GM21723 (cell line): ENCODE results near the gene TWIST2.

Experiments used
- ATAC-seq: cut with Tn5 transposase; IDR thresholded peaks from one replicate; pipeline ENCODE4 v1.9.1; 2021; ENCODE audit warnings: mild to moderate bottlenecking, moderate library complexity; ENCODE audit not compliant: unreplicated experiment

Gene TWIST2

DNA sequence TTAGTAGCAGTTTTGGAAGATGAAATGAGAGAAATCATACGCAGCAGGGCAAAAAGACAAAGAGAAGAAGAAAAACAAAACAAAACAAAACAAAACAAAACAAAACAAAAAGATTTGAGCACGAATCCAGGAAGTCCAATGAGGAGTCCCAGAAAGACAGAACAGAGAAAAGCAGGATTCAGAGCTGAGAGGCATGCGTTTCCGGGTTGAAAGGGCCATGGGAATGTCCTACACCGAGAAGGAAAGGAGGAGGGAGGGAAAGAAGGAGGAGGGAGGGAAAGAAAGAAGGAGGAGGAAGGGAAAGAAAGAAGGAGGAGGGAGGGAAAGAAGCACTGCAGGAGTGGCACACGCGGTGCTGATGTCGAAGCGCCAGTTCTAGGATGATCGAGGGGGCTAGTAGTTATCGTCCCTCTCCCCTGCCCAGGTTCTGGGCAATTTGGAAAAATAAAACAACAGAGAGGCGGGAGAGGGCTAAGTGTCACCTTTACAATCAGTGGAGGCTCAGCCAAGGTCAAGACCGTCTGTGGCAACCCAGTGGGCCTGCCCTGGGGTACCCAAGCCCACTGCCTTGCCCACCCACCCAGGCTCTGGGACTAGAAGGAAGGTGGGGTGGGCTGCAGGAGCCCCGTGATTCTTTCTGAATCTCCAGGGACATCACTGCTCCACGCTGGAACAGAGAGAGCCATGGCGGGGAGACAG, 68.4 kb downstream of the TWIST2 start:
- ATAC-seq, result no peak

DNA sequence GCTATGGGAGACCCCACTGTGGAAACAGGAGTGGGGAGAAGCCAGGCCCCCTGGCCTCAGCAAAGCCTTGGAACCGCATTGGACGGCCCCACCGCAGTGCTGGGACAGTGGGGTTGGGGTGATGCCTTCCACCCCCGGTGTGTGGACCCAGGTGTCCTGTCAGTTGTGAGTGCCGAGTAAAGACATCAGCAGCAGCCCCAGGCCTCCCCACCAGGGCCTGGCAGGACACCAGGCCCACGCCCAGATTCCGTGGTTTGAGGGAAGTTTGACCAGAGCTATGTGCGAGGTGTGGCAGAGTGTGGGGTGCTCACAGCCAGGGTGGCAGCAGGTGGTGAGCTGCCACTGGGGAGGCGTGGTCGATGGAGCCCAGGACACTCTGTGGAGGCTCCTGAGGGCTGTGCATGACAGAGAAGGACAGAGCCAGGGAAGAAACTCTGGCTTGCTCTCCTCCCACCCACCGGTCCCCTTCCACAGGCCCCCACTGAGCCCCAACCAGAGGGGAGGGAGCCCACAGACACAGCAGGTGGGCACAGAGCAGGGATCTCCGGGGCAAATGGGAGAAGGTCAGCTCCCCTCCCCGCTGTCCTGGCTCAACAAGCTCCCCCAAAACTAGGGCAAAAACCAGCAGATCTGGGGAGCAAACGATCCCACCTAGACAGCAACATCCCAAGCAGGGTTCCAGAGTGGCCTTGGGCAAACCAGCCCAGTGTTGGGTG, 69.1 kb downstream of the TWIST2 start:
- no peak for ATAC-seq

DNA sequence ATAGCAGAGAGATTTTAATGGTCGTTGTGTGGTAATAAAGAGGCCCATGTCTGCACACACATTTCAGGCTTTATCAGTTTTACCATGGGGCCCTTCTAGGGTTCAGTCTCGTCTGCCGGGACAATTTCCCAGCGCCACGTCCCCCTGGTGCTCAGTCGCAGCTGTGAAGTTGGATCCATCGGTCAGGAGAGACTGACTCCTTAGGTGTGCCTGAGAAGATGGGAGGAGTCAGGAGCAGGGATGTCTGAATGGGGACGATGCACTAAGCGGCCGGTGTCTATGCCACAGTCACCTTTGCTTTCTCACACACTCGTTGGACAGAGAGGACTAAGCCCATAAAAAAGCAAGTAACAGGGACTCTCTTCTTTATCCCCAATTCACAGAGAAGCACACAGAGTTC, 71.4 kb downstream of the TWIST2 start:
- ATAC-seq, result no peak

DNA sequence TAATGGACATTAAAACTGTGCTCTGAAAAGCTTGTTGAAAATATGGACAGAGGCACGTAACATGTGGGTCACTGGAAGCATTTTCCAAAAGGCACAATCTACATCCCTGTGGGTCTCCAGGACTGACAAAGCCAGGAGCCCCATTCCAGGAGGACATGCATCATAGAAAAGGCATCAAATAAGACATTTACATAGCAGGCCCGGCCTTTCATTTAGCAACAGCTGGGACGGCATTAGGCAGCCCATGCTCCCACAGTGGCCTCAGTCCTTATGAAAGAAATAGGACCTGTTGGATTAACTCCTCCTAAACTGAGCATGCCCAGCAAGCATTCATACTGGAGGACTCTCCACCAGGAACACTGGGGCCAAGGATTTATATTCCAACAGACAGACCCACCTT, 72.2 kb downstream of the TWIST2 start:
- no peak for ATAC-seq

DNA sequence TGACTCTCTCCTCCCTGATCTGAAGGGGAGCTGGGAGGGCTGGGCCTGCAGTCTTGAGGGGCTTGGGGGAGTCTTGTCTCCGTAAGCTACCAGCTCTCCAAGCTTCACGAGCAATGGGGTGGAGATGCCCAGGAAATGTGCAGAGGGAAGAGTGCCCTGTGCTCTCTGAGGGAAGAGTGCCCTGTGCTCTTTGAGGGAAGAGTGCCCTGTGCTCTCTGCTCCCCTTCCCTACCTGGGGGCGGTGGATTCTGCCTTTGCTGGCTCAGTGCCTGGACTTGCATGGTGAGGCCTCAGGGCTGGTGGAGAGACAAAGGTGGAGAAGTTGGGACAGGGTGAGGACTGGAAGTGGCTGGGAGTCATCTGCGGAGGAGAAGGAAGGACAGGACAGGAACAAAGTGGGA, 72.7 kb downstream of the TWIST2 start:
- no peak for ATAC-seq

DNA sequence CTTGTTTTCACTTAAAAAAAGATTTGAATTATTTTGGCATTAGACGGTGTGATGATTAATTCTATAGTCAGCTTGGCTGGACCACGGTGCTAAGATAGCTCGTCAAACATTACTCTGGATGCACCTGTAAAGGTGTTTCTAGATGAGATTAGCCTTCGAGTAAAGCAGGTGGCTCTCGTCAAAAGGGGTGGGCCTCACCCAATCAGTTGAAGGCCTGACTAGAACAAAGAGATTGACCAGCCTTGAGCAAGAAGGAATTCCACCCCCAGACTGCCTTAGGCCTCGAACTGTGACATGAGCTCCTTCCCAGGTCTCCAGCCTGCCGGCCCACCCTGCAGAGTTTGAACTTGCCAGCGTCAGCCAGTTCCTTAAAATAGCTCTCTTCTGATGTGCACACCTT, 73.4 kb downstream of the TWIST2 start:
- no peak for ATAC-seq

DNA sequence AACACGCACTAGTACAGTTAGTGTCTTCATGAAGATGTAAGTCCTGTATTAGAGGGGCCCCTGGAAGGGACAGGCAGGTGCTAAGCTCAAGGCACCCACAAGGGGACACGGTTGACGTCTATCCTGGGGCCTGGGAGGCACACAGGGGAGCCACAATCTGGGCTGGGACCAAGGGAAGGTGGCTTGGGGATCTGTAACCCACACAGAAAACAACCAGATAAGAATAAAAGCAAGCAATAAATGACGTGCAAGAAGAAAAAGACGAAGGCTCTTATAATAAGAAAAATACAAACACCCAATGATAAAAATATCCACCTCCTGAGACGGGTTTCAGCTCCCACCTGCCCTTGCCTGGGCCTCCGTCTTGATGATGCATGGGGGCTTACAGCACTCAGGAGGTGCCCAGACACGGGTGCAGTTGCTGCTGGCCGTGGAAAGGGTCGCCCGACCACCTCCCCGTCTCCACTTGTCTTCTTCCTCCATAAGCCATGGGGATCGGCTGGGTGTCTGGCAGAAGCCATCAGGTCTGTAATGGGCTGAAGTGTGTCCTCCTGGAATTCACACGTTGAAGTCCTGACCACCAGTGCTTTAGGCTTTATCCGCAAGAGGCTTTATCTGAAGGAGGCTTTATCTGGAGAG, 73.9 kb downstream of the TWIST2 start:
- ATAC-seq, result no peak

DNA sequence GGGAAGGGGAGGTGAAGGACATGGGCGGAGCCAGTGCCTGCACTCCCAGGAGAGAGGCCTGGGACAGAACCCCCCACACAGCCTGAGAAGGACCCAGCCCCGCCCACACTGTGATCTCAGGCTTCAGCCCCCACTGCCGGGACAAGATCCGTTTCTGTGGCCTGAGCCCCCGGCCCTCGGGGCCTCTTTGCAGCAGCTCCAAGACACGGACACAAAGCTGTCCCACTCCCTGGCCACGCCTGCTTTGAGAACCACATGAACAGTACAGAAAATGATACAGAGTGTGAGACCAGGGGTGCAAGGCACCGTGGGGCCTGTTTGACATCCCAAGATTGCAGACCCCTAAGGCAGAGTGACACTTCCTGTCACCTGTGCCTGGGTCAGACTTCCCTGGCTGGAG, 74.5 kb downstream of the TWIST2 start:
- ATAC-seq, result no peak

DNA sequence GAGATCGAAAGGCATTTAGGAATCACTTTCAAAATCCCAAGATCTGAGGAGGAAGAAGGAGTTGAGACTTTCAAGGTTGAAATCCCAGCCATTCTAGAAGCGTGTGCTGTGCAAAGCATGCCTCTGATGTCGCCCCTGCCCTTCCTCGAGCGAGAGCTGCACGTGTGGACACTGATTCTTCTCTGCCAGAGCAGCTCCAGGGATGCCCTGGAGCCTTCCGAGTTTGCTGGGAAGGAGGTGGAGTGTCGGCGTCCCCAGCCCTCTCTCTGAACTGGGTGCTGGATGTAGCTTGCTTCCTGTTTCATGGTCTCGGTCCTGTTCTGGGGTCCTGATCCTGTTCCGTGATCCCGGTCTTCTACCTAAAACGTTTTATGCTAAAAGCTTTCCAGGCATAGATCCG, 76.1 kb downstream of the TWIST2 start:
- no peak for ATAC-seq

DNA sequence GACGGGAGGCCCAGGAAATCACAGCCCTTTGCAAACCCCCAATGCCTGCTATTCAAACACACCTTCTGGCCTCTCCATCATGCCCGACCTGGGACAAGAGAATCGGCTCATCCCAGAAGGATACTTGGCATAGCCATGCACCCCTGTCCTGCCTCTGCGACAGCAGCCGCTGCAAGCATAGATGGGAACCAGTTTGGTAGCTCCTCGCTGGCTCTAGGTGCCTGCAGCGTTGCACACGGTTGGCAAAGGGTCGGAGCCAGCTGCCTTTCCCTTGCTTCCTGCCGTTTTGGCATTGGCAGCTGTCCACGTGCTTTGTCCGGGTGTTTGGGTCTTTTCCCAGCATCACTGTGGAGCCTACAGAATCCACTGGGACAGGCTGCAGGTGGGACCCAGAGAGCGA, 76.9 kb downstream of the TWIST2 start:
- ATAC-seq, result no peak

DNA sequence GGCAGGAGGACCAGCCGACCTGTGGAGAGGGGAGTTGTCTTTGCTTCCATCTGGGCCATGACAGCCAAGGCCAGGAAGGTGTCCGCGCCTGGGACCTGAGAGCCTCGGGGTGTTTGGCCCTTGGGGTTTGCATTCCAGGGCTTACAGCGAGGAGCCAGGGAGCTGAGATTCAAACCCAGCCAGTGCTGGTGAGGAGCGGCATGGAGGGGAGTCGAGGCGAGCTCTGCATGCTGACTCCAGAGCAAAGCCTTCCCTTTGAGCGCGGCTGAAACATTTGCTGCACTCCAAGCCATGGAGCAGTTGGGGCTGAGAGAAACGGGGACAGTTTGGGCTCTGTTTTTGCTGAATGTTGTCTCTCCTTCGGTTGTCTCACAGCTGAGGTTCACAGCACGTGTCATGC, 77.4 kb downstream of the TWIST2 start:
- no peak for ATAC-seq

DNA sequence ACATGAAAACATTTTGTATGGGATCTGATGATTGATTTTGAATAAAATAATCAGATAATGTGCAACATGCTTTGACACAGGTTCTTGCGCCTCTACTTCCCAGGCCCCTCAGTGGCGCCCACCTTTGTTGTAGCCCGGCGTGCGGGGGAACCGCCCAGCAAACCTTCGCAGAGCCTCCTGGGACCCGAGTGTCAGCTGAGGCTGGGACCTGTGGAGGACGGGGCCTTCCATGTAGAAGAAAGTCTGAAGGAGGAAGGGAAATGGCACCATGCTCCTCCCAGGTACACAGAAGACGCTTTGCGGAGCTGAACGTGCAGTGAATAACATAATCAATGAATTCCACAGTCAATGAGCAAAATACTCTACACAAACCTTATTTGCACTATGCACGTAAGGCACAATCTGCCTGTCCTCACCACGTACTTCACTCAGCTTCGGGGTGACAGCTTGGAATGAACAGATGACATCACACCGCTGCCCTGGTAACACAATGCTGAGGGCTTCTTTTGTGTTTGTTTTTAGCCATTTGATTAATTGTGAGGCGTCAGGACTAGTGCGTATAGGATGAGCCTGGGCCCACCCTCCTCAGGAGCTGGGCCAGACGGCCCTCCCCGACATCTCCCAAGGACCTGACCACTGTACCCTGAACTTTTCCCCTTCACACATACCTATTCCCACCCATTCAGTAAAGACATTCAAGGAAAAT, 78.1 kb downstream of the TWIST2 start:
- no peak for ATAC-seq

DNA sequence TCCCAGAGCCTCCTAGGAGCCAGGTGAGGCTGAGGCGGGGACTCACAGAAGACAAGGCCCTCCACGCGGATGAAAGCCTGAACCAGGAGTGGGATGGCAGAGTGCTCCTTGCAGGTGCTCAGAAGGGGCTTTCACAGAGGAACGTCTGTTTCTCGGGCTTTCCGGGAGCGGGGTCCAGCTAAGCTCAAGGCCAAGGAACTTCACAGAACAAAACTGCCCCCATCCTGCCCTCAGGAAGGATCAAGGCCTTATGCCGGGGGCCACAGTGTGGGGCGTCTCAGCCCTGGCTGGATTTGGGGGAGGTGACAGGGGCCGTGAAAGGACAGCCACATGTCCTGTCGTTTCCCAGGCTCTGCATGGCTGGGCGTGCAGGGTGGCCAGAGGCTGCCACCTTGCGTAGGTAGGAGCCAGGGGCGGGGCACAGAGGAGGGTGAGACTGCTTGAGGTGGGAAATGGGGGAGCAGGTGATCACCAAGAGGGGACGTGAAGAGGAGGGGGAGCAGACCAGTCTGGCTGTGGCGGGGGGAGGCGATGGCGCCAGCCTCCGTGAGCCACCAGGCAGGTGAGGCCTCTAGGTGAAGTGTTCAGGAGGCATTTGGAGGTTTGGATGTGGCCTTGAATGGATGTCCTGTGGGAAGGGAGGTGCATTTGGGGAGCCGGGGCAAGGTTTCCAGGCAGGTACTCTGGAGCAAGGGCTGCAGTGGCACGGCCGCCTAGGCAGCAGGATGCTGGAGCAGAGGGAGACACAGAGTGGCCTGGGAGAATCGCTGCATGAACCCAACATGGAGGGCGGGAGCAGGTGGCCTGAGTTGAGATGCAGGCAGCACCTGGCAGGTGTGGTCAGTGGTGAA, 79.1 kb downstream of the TWIST2 start:
- ATAC-seq, result no peak

DNA sequence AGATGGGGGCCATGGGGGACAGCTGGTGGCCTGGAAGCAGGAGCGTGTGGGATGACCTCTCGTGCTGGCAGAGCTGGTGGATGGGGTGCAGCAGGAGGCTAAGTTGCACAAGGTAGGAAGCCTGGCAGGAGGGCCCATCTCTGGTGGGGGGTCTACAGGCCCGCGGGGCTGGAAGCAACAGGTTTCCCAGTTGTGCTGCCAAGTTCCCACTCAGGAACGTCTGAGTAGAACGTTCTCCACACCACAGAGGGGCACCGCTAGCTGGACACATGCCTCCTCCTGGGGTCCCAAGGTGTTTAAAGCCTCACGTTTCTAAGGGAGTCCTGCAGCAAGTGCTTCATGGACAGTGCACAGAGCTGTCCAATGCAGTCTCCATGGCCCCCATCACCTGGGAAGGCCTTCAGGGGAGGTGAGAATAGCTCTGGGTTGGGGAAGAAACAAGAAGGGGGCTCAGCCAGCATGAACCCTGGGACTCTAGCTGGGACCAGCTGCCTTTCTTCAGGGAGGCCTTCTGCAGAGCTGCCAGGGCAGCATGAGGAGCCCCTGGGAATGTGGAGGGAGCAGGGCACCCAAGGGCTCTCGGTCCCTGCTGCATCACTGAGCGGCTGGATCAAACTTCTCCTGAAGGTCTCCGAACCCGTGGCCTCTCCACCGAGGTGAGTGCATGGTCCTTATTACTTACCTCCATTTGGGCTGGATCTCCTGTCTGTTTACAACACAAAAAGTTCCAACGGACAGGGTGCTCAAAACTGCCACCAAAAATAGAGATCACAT, 80.0 kb downstream of the TWIST2 start:
- ATAC-seq, result no peak

DNA sequence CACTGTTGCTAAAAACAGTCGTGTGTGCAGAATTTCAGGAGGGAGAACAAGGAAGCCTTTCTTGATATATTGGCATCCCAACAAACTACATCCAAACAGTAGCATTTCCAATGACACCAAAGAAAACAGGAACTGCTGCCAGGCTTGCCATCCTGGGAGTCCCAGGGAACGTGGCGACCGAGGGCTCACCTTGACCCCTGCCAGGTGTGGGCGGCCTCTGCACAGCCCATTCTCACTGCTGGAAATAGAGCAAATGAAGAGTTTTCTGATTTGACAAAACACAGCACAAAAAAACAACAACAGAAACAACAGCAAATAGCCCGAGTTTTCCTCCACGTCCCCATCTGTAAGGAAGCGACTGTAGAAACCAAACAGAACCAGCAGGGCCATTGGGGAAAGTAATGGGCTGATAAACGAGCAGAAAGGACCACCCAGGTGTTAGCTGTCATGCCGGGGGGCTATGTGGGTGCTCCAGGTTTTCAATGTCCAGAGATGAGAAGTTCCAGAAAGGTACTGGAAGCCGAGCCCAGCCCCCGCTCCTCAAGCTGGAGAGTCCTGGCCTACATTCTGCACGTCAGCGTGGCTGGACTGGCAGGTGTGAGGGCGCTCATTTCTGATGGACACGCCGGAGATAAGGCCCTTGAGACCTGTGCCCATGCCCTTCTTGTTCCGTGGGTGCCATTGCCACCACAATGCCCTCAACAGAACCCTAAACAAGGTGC, 80.8 kb downstream of the TWIST2 start:
- ATAC-seq, result no peak

DNA sequence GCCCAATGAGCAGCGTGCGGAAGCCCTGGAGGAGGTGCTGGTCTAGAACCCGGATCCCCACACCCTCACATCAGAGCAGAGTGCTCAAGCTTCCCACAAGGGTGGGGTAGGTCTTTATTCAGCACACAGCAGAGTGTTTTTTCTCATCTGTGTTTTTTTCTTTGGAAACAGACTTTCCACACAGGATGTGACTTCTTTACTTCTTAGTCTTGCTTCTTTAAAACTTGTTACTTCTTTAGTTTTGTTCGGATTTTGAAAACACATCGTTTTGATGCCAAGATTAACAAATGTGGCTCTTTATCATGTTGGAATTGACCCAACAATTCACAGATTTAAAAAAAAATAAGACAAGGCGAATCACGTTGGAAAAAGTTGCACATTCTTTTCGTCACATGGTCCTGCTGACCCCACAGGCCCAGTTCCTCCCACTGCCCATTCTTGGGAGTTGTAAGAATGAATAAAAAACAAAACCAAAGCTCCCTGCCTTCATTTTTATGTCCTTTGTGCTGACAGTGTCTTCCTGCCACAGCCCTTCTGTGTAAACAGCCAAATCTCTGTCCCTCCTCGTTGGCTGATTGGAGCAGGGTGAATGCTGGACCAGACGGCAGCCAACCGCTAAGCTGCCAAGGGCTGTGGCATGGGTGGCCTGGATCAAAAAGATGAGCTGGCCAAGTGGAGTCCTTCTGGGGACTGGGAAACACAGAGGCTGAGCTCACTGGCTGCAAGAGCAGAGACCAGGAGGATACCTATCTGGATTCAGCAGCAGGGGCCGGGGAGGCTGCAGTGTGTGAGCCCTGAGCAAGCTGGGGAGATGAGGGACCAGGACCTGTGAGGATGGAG, 81.6 kb downstream of the TWIST2 start:
- no peak for ATAC-seq

DNA sequence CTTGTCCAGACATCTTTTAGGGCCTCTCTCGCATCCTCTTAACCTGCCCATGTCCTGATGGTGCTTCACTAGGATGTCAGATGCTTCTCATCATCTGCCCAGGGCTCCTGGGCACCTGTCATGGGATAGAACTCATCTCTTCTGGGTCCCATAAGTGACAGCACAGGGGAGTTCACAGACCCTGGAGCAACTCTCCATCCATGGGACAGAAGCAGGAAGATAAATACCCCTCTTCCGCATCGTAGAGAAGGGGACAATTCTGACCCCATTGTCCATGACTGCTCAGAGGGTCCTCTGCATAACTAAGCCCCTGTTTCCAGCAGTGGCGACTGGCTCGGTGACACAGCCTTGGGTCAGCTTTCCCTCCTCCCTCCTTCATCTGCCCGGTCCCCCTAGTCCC, 82.3 kb downstream of the TWIST2 start:
- no peak for ATAC-seq
